ENCODE results near the gene PORCN. TPM values are rescaled to one million over a fixed set of nuclear protein-coding genes. Genes with fewer than 3 reads are reported as not detected.
A peak's percentile ranks its signal among the peaks of the same experiment; 100 is the strongest.

The PORCN gene
- polyA plus RNA-seq, 4 donors = 6.6 to 8.6 (median 8.1) TPM

- DNase-seq (ENCODE audit: low read depth in 4 of 4, low spot score in 3 of 4) = peak; percentile 54 to 67 (median 60)
Measured at GRCh38 chrX:48475774-48476577, 32.8 kb upstream of the PORCN start, which contains the start of gene FTSJ1. Gene FTSJ1 (plus strand): TSS chrX:48476199. CDS start chrX:48478048, 1,849 bp downstream.

GRCh38 chrX:48476919-48477318 lies 31.9 kb upstream of the PORCN start:
- DNase-seq (ENCODE audit: low read depth in 4 of 4, low spot score in 3 of 4) = no peak

GRCh38 chrX:48477960-48478755 lies 30.6 kb upstream of the PORCN start:
- DNase-seq (ENCODE audit: low read depth in 4 of 4, low spot score in 3 of 4) = no peak

- no peak for DNase-seq (ENCODE audit: low read depth in 4 of 4, low spot score in 3 of 4)
Measured at GRCh38 chrX:48478806-48479205, 30.0 kb upstream of the PORCN start.

- DNase-seq (ENCODE audit: low read depth in 4 of 4, low spot score in 3 of 4) = no peak
Measured at GRCh38 chrX:48480142-48480541, 28.6 kb upstream of the PORCN start.

- DNase-seq (ENCODE audit: low read depth in 4 of 4, low spot score in 3 of 4) = no peak
Measured at GRCh38 chrX:48480583-48480982, 28.2 kb upstream of the PORCN start.

GRCh38 chrX:48482526-48482925 lies 26.3 kb upstream of the PORCN start:
- DNase-seq (ENCODE audit: low read depth in 4 of 4, low spot score in 3 of 4) = no peak

- DNase-seq (ENCODE audit: low read depth in 4 of 4, low spot score in 3 of 4) = no peak
Measured at GRCh38 chrX:48487362-48487798, 21.4 kb upstream of the PORCN start.

- no peak for DNase-seq (ENCODE audit: low read depth in 4 of 4, low spot score in 3 of 4)
Measured at GRCh38 chrX:48488034-48488433, 20.8 kb upstream of the PORCN start.

GRCh38 chrX:48489296-48489695 lies 19.5 kb upstream of the PORCN start:
- no peak for DNase-seq (ENCODE audit: low read depth in 4 of 4, low spot score in 3 of 4)

GRCh38 chrX:48489892-48490291 lies 18.9 kb upstream of the PORCN start:
- DNase-seq (ENCODE audit: low read depth in 4 of 4, low spot score in 3 of 4) = no peak

GRCh38 chrX:48490661-48491060 lies 18.1 kb upstream of the PORCN start:
- DNase-seq (ENCODE audit: low read depth in 4 of 4, low spot score in 3 of 4) = no peak

GRCh38 chrX:48491809-48492208 lies 17.0 kb upstream of the PORCN start:
- DNase-seq (ENCODE audit: low read depth in 4 of 4, low spot score in 3 of 4) = no peak

GRCh38 chrX:48492293-48492910 lies 16.4 kb upstream of the PORCN start:
- no peak for DNase-seq (ENCODE audit: low read depth in 4 of 4, low spot score in 3 of 4)

- DNase-seq (ENCODE audit: low read depth in 4 of 4, low spot score in 3 of 4) = no peak
Measured at GRCh38 chrX:48493890-48494364, 14.9 kb upstream of the PORCN start.

- DNase-seq (ENCODE audit: low read depth in 4 of 4, low spot score in 3 of 4) = no peak
Measured at GRCh38 chrX:48496660-48497059, 12.1 kb upstream of the PORCN start.

GRCh38 chrX:48497871-48498270 lies 10.9 kb upstream of the PORCN start:
- no peak for DNase-seq (ENCODE audit: low read depth in 4 of 4, low spot score in 3 of 4)

- DNase-seq (ENCODE audit: low read depth in 4 of 4, low spot score in 3 of 4) = no peak
Measured at GRCh38 chrX:48498374-48498809, 10.4 kb upstream of the PORCN start.

GRCh38 chrX:48504261-48504660 lies 4.5 kb upstream of the PORCN start:
- no peak for DNase-seq (ENCODE audit: low read depth in 4 of 4, low spot score in 3 of 4)

- no peak for DNase-seq (ENCODE audit: low read depth in 4 of 4, low spot score in 3 of 4)
Measured at GRCh38 chrX:48505481-48505880, 3.3 kb upstream of the PORCN start.

- DNase-seq (ENCODE audit: low read depth in 4 of 4, low spot score in 3 of 4) = no peak
Measured at GRCh38 chrX:48507246-48507645, 1.5 kb upstream of the PORCN start.
